ENCODE data around the gene PTPRE. TPM values are rescaled to one million over a fixed set of nuclear protein-coding genes. Genes with fewer than 3 reads are reported as not detected.

PTPRE gene
- total RNA-seq, 1 experiment from 2014 or later, result 7.9 TPM

- no peaks in the 10 kb centered on the region for H3K4me1 ChIP-seq (replicated peaks; ENCODE audit: insufficient read depth)
- DNase-seq, result no peak
- H3F3A ChIP-seq (ENCODE audit: insufficient read depth, low read depth), result no peaks in the 10 kb centered on the region
- ChIA-PET CTCF (no interaction called here), POLR2A (ENCODE audit: unreplicated experiment) (no interaction called here)
- TF ChIP-seq CTCF (conservative IDR thresholded peaks at IDR 0.05), result no peak
- H3K4me3 ChIP-seq, result no peak overlapping the region
- no peaks in the 10 kb centered on the region for H3K9me2 ChIP-seq (ENCODE audit: insufficient read depth)
- H3K27me3 ChIP-seq (ENCODE audit: insufficient read depth, low read depth), result no peaks in the 10 kb centered on the region
- H3K79me2 ChIP-seq (ENCODE audit: low read depth), result no peaks in the 10 kb centered on the region
- H4K20me1 ChIP-seq (ENCODE audit: insufficient read depth), result no peaks in the 10 kb centered on the region
- intact Hi-C loops (cut with micrococcal nuclease; ENCODE audit: unreplicated experiment), result no loop called here
- no TSS peak for BruUV-seq (replicated peaks)
- no peak overlapping the region for H3K4me2 ChIP-seq
- no peaks in the 10 kb centered on the region for H3K9me3 ChIP-seq (ENCODE audit: insufficient read depth, low read depth)
- H3K27ac ChIP-seq, result no peak overlapping the region
- no peaks in the 10 kb centered on the region for H3K36me3 ChIP-seq (ENCODE audit: low read depth)
- no peak overlapping the region for H2AFZ ChIP-seq
These were observed 29.2 kb upstream of the PTPRE start for GRCh38 chr10:127877699-127878098.

GRCh38 chr10:127878475-127879055 lies 28.3 kb upstream of the PTPRE start:
- Histone ChIP-seq H3K4me3 (no peak overlapping the region), H3K79me2 (ENCODE audit: low read depth) (no peaks in the 10 kb centered on the region), H3F3A (ENCODE audit: insufficient read depth, low read depth) (no peaks in the 10 kb centered on the region), H3K4me2 (no peak overlapping the region), H3K4me1 (replicated peaks; ENCODE audit: insufficient read depth) (no peaks in the 10 kb centered on the region), H3K9me3 (ENCODE audit: insufficient read depth, low read depth) (no peaks in the 10 kb centered on the region), H2AFZ (no peak overlapping the region), H3K36me3 (ENCODE audit: low read depth) (no peaks in the 10 kb centered on the region), H4K20me1 (ENCODE audit: insufficient read depth) (no peaks in the 10 kb centered on the region), H3K9me2 (ENCODE audit: insufficient read depth) (no peaks in the 10 kb centered on the region), H3K27ac (no peak overlapping the region), H3K27me3 (ENCODE audit: insufficient read depth, low read depth) (no peaks in the 10 kb centered on the region)
- TF ChIP-seq CTCF (conservative IDR thresholded peaks at IDR 0.05), result no peak
- no peak for DNase-seq
- ChIA-PET POLR2A (ENCODE audit: unreplicated experiment) (no interaction called here), CTCF (no interaction called here)
- no TSS peak for BruUV-seq (replicated peaks)
- intact Hi-C loops (cut with micrococcal nuclease; ENCODE audit: unreplicated experiment), result no loop called here

GRCh38 chr10:127880557-127880956 lies 26.3 kb upstream of the PTPRE start:
- no peaks in the 10 kb centered on the region for H3K27me3 ChIP-seq (ENCODE audit: insufficient read depth, low read depth)
- CTCF ChIA-PET, result no interaction called here
- H3K4me2 ChIP-seq, result no peak overlapping the region
- H4K20me1 ChIP-seq (ENCODE audit: insufficient read depth), result no peaks in the 10 kb centered on the region
- no TSS peak for BruUV-seq (replicated peaks)
- TF ChIP-seq EZH2 (IDR thresholded peaks at IDR 0.05; ENCODE audit: low read depth), result no peak
- no peak for TF ChIP-seq CTCF (conservative IDR thresholded peaks at IDR 0.05)
- no peaks in the 10 kb centered on the region for H3K9me3 ChIP-seq (ENCODE audit: insufficient read depth, low read depth)
- H3K9me2 ChIP-seq (ENCODE audit: insufficient read depth), result no peaks in the 10 kb centered on the region
- H3K79me2 ChIP-seq (ENCODE audit: low read depth), result no peaks in the 10 kb centered on the region
- H3K36me3 ChIP-seq (ENCODE audit: low read depth), result no peaks in the 10 kb centered on the region
- no peak overlapping the region for H2AFZ ChIP-seq
- POLR2A ChIA-PET (ENCODE audit: unreplicated experiment), result no interaction called here
- intact Hi-C loops (cut with micrococcal nuclease; ENCODE audit: unreplicated experiment), result no loop called here
- no peak overlapping the region for H3K27ac ChIP-seq
- no peak for DNase-seq
- H3K4me3 ChIP-seq, result no peak overlapping the region
- H3K4me1 ChIP-seq (replicated peaks; ENCODE audit: insufficient read depth), result no peaks in the 10 kb centered on the region
- H3F3A ChIP-seq (ENCODE audit: insufficient read depth, low read depth), result no peaks in the 10 kb centered on the region
